Hematopoietic multipotent progenitor cell treated with erythropoietin and hydrocortisone succinate and interleukin-3 and kit ligand, for 4 days (in vitro differentiated cells): ENCODE results near the gene CST3.
"Not testable (repeated sequence)": the region's sequence is repeated elsewhere in the genome, so short reads cannot be mapped to it uniquely, and the experiment has no call there.

Experiments used
- DNase-seq: peaks from one replicate; pipeline ENCODE4 v3.0.0-alpha.2; 2015

The CST3 gene, protein sequence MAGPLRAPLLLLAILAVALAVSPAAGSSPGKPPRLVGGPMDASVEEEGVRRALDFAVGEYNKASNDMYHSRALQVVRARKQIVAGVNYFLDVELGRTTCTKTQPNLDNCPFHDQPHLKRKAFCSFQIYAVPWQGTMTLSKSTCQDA

DNA sequence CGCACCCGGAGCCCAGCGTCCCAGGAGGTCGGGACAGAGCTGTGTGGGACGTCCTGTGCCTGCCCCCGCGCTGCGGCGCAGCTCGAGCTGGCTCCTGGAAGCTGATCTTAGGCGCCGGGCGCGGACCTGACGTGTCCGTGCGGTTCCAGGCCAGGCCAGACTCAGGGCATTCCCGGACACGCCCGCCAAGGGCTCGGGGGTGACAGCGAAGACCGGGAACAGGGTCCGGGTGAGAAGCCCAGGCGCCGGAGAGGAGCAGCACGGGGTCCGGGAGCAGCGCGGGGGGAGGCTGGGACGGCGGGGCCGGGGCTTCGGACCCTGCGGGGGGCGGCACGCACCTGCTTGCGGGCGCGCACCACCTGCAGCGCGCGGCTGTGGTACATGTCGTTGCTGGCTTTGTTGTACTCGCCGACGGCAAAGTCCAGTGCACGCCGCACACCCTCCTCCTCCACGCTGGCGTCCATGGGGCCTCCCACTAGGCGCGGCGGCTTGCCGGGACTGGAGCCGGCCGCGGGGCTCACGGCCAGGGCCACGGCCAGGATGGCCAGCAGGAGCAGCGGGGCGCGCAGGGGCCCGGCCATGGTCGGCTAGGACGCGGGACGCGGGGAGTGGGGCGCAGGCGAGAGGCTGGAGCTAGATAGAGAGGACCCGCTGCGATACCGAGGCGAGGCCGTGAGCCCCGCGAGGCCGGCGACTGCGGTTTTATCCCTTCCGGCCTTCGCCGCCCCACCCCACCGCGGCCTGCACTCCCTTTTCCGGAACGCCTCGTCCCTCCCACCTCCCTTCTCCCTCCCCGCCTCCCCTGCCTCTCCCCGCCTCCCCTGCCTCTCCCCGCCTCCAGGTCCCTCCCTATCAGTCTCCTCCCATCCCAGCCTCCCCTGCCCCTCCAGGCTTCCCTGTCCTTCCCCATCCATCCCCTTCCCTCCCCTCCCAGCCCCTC is at the start of gene CST3:
TSS of gene CST3 (minus strand) at position 674 of the 940 bp plus-strand sequence. CDS start at position 581, 93 bp downstream.
- DNase-seq, result peak; percentile 95

DNA sequence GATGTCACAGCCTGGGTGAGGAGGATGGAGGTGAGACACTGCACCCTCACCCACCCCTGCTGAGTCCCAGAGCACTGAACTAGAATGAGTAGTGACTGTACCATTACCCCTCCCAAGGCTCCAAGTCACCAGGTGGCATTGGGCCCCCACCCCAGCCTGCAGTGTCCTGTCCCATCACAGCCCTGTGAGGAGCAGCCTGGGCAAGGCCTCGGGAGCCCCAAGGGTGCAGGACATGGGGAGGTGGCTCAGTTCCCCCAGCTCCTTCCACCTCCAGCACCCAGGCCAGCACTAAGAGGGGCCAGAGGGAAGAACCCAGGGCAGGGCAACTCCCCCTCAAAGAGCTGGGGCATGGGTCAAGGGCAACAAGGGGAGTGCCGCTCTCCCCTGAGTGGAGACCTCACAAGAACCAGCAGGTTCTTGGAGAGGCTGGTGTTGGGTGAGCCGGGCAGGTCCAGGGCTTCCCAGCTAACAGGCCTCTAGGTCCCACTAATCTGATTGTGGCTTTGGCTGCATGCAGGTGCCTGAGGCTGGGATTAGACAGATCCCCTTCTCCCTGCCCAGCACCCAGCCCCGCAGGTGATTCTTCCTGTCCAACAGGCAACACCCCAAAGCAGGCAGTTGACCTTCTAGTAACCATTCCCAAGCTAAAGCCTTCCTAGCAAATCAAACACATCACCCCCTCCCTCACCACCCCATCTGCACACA is 48.4 kb upstream of the CST3 start:
- DNase-seq, result no peak

DNA sequence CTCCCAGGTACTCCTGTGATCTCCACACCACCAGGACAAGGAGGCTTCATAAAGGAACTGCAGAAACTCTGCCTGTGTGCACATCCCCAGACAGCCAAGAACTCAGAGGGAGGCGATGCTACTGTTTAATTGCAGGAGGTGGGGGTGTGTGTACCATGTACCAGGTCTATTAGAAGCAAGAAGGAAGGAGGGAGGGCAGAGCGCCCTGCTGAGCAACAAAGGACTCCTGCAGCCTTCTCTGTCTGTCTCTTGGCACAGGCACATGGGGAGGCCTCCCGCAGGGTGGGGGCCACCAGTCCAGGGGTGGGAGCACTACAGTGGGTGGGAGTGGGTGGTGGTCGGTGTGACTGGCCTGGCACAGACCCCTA is 47.8 kb upstream of the CST3 start:
- DNase-seq, result not testable (repeated sequence)

DNA sequence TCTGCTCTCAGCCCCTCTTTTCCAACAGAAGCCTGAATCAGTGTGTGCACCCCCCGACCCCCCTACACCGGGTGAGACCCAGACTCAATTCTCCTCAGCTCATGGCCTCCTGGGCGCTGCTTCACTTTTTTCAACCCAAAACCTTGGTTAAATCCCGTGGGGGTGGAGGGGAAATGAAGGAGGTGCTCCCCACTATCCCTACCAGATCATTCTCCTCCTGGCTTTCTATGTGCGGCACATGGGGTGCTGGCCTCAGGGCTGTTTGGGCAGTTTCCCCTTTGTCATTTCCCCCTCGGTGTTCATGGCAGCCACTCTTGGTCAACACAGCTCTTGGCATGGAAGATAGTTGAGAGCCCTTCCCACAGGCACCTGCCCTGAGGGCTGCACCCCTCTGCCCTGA is 46.5 kb upstream of the CST3 start:
- DNase-seq, result no peak

DNA sequence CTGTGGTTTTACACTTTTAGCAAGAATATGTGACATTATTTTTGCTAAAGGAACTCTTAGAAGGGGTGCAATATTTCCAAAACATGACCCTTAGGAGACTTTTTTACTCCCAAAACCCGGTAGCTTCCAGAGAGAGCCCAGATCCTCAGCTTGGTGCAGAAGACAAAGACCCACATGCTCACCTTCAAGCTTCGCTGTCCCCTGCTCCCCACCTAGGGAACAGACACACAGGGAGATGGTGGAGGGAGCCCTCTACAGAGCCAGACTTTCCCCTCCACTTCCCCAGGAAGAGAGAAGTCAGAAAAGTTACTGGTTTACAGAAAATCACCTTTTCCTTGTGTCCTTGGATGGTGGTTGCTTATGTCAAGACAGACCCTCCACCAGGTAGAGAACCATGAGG is 46.1 kb upstream of the CST3 start:
- no peak for DNase-seq

DNA sequence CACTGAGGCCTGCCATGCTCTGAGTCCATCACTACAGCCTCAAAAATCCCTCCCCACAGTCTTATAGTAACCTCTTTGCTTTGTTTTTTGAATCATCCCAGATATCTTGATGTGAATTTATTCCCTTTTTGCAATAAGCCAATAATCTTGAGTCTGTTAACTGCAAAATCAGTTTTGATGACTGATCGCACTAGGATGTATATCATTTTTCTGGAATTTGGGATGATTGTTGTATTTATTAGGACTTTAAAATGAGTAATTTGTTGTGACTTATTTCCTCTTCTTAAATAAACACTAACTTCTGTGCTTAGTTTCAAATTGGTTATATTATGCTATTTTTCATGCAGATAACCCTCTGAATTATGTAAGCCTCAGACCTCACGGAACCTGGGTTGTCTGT is 45.5 kb upstream of the CST3 start:
- DNase-seq, result no peak

DNA sequence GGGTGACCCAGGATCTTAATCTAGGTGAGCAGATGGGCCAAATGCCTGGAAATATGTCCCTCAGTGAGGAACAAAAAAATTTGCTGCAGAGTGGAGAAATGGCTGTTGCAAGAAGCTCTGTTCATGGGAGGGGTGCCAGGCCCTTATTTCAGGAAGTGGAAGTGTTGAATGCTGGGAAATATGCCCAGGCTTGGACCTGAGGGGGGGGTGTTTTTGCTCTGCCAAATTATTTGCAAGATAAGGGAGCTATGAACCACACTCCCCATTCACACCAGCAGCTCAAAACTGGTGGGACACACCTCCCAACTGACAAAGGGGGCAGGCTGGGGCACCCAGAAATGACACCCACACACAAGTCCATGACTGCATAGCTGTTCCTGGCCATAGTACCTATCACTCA is 42.4 kb upstream of the CST3 start:
- peak; percentile 44 for DNase-seq

DNA sequence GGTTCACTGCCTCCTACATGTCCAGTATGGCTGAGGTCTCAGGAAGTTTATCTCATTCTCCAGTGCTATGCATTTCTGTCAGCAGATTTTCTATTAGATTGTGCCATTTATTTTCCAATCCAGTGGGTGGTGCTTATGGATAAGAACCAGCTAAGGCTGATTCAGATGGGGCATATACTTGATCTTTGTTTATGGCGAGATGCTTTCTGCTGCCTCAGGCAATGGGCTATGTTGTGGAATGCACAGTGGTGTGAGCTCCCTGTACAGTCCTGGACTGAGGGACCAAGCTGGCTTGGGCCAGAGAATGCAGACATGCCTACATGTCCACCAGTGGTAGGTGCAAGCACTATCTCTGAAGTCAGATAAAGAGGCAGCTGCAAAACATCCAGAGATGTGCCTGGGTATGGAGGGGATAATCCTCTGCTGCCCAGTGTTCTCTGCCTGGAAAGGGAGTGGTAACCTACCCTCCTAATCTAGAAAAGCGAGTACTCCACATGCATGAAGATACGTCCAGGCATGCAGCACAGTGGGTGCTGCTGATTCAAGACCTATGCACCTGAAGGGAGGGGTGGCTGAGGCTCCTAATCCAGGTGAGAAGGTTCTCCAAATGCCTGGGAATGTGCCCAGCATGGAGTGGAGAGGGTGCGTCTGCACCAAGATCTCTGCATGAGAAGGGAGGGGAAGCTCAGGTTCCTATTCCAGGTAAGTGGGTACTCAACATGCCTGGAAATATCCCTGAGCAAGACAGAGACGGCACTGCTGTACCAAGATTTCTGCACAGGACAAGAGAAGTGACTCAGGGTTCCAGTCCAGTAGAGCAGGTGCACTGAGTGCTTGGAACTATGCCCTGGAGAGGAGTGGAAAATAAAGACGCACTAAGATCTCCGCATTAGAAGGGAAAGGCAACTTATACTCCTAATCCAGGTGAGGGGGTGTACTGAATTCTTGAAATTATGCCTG is 41.7 kb upstream of the CST3 start:
- no peak for DNase-seq

DNA sequence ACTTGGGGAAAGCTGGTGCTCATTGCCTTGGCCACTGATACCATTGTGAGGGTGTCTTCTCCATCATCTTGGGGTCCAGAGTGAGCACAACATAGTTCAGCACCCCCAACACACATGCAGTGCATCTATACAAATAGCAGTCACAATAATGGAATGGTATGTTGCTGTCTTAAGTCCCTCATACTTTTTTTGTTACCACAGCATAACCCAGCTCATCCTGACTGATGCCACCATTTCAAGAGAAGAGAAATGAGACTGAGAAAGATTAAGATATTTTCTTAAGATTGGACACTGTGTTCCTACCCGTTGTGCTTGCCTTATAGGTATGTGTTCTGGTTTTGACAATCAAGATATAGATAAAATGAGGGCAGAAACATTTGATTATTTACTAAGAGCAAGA is 35.5 kb upstream of the CST3 start:
- no peak for DNase-seq

DNA sequence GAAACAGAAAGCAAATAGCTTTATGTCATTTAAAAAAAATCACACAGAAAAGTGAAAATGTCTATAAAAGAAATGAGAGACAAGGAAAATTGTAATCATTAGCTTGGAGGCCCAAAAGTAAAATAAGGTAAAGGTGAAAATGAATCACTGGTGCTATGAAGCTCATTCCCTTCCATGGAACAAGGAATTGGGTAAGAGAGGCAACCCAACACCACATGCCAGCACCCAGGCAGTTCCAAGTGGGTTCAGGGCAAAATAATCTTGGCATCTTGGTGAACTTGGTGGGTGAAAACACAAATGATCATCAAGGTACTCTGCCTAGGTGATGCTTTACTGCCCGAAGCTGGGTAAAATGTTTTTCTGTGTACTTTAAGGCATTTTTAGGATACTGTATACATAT is 34.4 kb upstream of the CST3 start:
- DNase-seq, result no peak

DNA sequence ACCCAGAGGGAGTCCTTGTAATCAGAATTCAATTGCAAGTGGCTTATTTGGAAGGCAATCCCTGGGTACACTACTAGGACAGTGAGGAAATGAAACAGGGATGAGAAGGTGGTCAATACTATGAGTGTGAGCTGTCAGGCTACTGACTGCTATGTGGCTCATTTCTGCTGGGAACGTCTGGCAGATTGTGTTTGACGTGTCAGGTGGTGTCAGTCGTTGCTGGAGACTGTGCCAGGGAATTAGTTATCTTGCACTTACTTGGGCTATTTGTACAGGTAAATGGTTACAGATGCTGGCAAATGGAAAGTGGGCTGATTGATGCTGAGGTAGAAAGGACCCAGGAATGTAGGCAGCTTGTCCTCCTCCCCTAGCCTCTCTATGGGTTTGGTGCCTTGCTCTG is 33.7 kb upstream of the CST3 start:
- no peak for DNase-seq

DNA sequence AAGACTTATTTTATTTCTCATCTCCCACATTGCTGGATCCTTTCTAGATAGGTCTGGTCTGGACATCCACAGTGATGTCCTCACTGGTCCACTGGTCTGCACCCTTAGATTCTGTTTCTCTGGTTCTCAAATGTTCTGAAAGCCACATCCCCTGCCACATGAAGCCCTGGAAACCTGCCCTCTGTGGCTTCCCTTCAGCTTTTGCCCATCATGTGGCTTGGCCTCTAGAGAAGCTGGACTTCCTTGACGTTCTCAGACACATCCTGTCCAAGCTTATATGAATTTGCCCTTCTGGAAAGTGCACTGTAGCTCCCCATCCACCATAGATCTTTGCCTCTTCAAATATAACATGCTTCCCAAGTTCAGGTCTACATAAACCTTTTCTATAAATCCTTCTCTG is 32.6 kb upstream of the CST3 start:
- no peak for DNase-seq

DNA sequence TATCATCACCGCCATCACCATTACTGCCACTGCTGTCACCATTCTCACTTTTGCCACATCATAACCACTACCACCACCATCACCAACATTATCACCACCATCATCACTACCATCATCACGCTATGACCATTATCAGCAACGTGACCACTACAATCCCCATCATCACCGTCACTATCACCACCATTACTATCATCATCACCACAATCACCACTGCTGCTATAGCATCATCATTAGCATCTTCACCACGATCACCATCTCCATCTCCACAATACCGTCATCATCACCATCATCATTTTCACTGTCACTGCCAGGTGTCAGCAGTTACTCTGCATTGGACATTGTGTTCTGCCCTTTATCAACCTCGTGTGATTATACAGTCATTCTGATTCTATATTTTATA is 32.1 kb upstream of the CST3 start:
- DNase-seq, result no peak

DNA sequence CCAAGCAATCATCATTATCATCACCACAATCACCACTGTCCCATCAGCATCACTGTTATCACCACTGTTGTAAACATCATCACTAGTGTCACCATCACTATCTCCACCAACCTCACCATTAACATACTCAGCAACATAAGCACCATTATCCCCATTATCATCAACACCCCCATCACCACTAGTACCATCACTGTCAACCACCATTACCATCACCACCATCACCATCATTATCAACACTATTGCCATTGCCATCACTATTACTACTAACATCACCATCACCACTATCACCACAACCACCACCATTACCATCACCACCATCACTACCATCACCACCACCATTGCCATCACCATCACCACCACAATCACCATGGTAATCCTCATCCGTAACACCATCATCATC is 31.6 kb upstream of the CST3 start:
- DNase-seq, result no peak

DNA sequence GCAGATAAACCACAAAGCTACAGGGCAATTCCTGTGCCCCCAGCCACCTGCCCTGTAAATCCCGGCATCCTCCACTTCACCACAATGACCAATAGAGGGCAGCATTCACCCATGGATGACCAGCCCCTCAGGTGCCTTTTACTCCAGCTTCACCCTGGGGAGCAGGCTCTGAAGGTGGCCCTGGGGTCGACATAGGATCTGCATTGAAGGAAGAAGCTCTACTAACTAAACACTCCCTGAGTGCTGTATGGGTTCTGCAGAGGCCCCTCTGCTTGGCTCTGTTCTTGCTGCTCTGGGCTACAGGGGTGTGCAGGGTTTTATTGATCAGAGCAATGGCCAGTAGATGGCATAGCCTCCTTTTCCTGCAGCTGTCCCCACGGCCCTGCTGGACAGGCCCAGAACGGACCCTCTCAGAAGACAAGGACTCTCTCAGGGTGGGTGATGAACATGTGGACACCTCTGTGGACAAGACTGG is 30.8 kb upstream of the CST3 start:
- DNase-seq, result peak; percentile 80

DNA sequence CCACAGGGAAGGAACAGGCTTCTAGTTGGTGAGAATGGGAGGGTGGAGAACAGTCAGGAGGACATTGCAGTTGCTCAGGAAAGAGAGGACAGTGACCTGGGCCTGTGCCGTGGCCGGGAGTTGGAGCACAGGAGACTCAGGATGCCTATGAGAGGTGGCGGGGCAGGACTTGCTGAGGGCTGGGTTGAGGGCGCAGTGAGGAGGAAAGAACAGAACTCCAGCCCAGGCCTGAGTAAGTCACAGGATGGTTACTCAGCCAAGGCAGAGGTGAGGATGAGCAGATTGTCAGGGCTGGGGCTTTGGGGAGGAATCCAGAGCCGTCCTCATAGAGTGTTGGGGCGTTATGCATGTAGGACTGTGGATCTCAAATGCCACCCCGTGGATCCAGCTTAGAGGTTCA is 29.9 kb upstream of the CST3 start:
- DNase-seq, result no peak

DNA sequence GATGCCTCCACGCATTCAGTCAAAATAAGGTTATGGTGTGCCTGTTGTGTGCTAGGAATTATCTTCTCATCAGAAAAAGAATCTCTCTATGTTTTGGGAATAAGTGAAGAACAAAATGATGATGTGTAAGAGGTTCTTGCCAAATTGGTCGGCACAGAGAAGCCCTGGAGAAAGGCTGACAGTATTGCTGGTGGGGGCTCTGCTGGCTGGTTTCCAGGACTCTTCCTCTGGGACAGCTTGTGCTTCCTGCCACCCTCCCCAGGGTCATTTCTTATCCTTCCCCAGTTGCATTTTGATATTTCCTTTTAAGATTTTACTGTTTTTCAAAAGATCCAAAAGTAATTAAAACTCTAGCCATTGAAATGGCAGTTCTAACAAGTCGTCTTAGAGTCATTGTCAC is 28.9 kb upstream of the CST3 start:
- no peak for DNase-seq

DNA sequence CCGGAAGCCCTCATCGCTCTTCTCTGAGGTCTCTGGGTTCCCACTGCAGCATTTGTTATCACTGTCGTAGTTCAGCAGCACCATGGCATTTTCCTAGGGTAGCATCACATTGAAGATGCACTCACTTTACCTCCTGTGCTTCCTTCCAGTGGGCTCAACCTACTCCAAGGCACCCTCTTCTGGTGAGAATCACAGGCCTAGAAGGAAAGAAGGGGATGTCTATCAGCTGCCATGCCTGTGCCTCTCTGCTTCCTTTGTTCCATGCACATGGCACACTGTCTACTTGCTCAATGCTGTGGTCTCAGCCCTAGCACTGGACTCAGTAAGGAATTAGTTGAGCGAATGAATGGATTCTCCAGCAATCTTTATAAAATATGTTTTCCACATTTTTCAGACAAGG is 28.4 kb upstream of the CST3 start:
- no peak for DNase-seq

DNA sequence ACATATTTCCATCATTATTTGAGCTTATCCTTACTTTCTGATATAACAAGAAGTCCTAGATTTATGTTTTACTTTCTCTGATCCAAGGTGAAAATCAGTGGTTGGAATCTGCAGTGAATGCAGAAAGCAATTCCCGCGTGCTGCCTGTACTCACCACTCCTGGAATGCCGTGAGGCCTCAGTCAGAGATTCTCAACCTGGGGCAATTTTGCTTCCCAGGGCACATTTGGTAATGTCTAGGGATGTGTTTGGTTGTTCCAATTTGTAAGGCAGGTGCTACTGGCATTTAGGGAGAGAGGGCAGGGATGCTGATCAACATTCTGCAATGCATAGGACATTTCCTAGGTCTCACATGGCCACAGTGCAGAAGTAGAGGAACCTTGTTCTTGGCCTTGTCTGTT is 27.2 kb upstream of the CST3 start:
- DNase-seq, result no peak

DNA sequence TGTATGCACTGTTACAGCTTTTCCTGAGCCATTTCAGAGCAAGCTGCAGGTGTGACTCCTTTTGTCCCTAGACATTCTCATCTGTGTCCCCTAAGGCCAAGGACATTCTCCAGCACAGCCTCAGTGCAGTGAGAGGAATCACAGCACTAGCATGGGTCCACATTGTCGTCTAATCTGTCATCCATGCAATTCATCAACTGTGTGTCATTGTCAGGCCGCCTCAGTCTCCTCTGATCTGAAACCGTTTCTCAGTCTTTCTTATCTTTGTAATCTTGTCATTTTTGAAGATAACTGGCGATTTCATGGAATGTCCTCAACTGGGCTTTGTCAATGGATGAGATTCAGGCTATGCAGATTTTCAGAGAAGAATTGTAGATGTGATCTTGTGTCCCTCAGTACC is 26.3 kb upstream of the CST3 start:
- DNase-seq, result not testable (repeated sequence)

DNA sequence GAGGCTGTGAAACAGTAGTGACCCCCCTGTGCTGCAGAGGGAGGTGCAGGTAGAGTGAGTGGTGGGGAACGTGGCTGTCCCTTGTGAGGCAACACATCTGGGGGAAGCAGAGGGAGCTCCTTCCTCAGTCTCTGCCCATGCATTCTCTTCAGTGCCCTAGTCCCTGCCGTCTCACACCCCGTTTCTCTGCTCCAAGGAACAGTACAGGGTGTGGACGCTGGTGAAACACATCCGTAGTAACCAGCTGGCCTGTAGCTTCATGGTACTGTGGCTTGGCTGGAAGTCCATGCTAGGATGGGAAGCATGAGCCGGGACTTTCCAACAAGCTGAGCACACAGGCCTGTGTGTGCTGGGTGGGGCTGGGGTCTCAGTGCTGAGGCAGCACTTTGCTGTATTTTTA is 25.4 kb upstream of the CST3 start:
- no peak for DNase-seq

DNA sequence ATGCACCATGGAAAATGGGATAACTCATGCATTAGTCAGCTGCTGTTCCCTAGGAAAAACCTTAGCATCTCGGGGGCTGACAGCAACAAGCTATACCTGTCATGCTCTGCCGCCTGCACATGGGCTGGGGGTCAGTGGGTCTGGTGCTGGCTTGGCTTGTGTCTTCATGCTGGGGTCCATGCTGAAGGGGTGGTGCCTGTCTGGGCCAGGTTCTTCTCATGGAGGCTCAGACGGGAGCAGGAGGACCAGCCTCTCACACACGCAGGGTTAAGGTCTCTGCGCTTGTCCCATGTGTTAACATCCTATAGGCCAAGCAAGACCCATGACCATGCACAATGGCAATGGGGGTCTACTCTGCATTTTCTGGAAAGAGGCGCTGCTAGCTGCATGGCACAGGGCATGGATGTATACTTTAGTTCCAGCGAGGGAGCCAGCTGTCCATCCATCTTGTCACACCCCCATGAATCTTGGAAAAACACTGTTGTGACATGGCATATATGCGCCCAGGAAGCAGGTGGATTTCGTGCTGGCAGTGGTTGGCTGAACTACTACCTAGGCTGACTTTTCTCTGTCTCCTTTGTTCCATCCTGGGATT is 24.6 kb upstream of the CST3 start:
- no peak for DNase-seq
